ENCODE measurements around the gene CYP24A1.

- TF ChIP-seq EZH2phosphoT487 (IDR thresholded peaks at IDR 0.05; ENCODE audit: insufficient read depth, low read depth) (no peak), EZH2 (IDR thresholded peaks at IDR 0.05; ENCODE audit: insufficient read depth, poor library complexity, severe bottlenecking) (no peak)
Measured at GRCh38 chr20:54148947-54149764, 24.6 kb downstream of the CYP24A1 start.
